Right lobe of liver (tissue), 4 donors: ENCODE results near the gene LIMCH1.

Experiments used
- CTCF ChIP-seq, 4 donors: fragments of 200-600 bp in 3 of 4; fragments of 450-650 bp in 1 of 4; IDR thresholded peaks; one replicate each; pipeline versions ENCODE4 v1.5.1 to v1.8.0; 2016 to 2022; ENCODE audit warnings: antibody characterized with exemption in 4 of 4, mild to moderate bottlenecking in 2 of 4
- POLR2A ChIP-seq: fragments of 450-650 bp; IDR thresholded peaks from one replicate; pipeline ENCODE4 v1.6.1; 2017; ENCODE audit warnings: antibody characterized with exemption, mild to moderate bottlenecking
- donor health status: DM: no; HTN: no; CAD: no.
- donor health status: DM: no; HTN: no; CAD: no.
- donor health status: DM: no; HTN: yes; CAD: no.

GRCh38 chr4:41652971-41653370 lies 115.0 kb downstream of the LIMCH1 start:
- TF ChIP-seq CTCF (IDR thresholded peaks at IDR 0.05) (no peak), POLR2A (no peak)
